Skin epidermis (tissue), 12 donors: ENCODE measurements around the gene ABLIM2.
A peak's percentile ranks its signal among the peaks of the same experiment; 100 is the strongest.

ENCODE experiments used
- H3K27ac ChIP-seq, 21 experiments: fragments of 200-600 bp; sonication (generic) in 11 of 21; one replicate each; pipeline ENCODE4 v1.5.0; 2020; ENCODE audit warnings: mild to moderate bottlenecking in 3 of 21, inconsistent platforms in 2 of 21, moderate library complexity in 2 of 21
- H3K4me3 ChIP-seq, 7 experiments: fragments of 200-600 bp; sonication (generic) in 2 of 7; one replicate each; pipeline ENCODE4 v1.5.0; 2020; ENCODE audit warnings: inconsistent platforms in 2 of 7, mild to moderate bottlenecking in 2 of 7, moderate library complexity in 1 of 7

The ABLIM2 gene

GRCh38 chr4:8162625-8163024 lies 4.0 kb upstream of the ABLIM2 start:
- Histone ChIP-seq H3K27ac (no peak overlapping the region), H3K4me3 (no peak overlapping the region)

- H3K4me3 ChIP-seq: no peak overlapping the region
- no peak overlapping the region for H3K27ac ChIP-seq
Measured at GRCh38 chr4:8160572-8160971, 2.0 kb upstream of the ABLIM2 start.

- H3K27ac ChIP-seq: no peak overlapping the region
- H3K4me3 ChIP-seq: no peak overlapping the region
Measured at GRCh38 chr4:8160233-8160560, 1.6 kb upstream of the ABLIM2 start.

GRCh38 chr4:8159537-8160232 lies 1.1 kb upstream of the ABLIM2 start:
- H3K4me3 ChIP-seq: peak overlapping the region; percentile 65 to 78 (median 71)
- H3K27ac ChIP-seq: peak overlapping the region in 18 of 21 experiments; percentile 38 to 86 (median 76)

GRCh38 chr4:8157944-8158709 lies 486 bp downstream of the ABLIM2 start:
- Histone ChIP-seq H3K4me3 (peak overlapping the region; percentile 55 to 78 (median 70)), H3K27ac (peak overlapping the region in 14 of 21 experiments; percentile 14 to 68 (median 48))

- Histone ChIP-seq H3K4me3 (peak overlapping the region; percentile 55 to 78 (median 70)), H3K27ac (peak overlapping the region in 1 of 21 experiments; percentile 68)
Measured at GRCh38 chr4:8157496-8157895, 1.1 kb downstream of the ABLIM2 start.

- Histone ChIP-seq H3K4me3 (no peak overlapping the region), H3K27ac (peak overlapping the region in 1 of 21 experiments; percentile 8)
Measured at GRCh38 chr4:8156617-8157016, 2.0 kb downstream of the ABLIM2 start.

GRCh38 chr4:8155660-8156421 lies 2.8 kb downstream of the ABLIM2 start:
- no peak overlapping the region for H3K27ac ChIP-seq
- no peak overlapping the region for H3K4me3 ChIP-seq

GRCh38 chr4:8155048-8155447 lies 3.6 kb downstream of the ABLIM2 start:
- no peak overlapping the region for H3K27ac ChIP-seq

GRCh38 chr4:8153441-8153840 lies 5.2 kb downstream of the ABLIM2 start:
- Histone ChIP-seq H3K27ac (no peak overlapping the region), H3K4me3 (no peak overlapping the region)

More at GRCh38 chr4:8155048-8155447, 3.6 kb downstream of the ABLIM2 start:
- H3K4me3 ChIP-seq: no peak overlapping the region

- Histone ChIP-seq H3K27ac (no peak overlapping the region), H3K4me3 (no peak overlapping the region)
Measured at GRCh38 chr4:8152865-8153257, 5.8 kb downstream of the ABLIM2 start.

- H3K27ac ChIP-seq: no peak overlapping the region
Measured at GRCh38 chr4:8152090-8152864, 6.3 kb downstream of the ABLIM2 start.

GRCh38 chr4:8151165-8151650 lies 7.4 kb downstream of the ABLIM2 start:
- no peak overlapping the region for H3K27ac ChIP-seq

More at GRCh38 chr4:8152090-8152864, 6.3 kb downstream of the ABLIM2 start:
- no peak overlapping the region for H3K4me3 ChIP-seq

GRCh38 chr4:8150152-8151090 lies 8.2 kb downstream of the ABLIM2 start:
- no peak overlapping the region for H3K4me3 ChIP-seq
- no peak overlapping the region for H3K27ac ChIP-seq

More at GRCh38 chr4:8151165-8151650, 7.4 kb downstream of the ABLIM2 start:
- H3K4me3 ChIP-seq: no peak overlapping the region

- Histone ChIP-seq H3K4me3 (no peak overlapping the region), H3K27ac (no peak overlapping the region)
Measured at GRCh38 chr4:8149664-8150063, 8.9 kb downstream of the ABLIM2 start.

GRCh38 chr4:8148785-8149435 lies 9.7 kb downstream of the ABLIM2 start:
- Histone ChIP-seq H3K27ac (no peak overlapping the region), H3K4me3 (no peak overlapping the region)

- Histone ChIP-seq H3K4me3 (no peak overlapping the region), H3K27ac (no peak overlapping the region)
Measured at GRCh38 chr4:8148159-8148558, 10.5 kb downstream of the ABLIM2 start.
